ENCODE measurements around the gene CASP8AP2.
"Not testable (repeated sequence)": the region's sequence is repeated elsewhere in the genome, so short reads cannot be mapped to it uniquely, and the experiment has no call there.

Gene CASP8AP2

GRCh38 chr6:89826029-89826528 lies 3.6 kb upstream of the CASP8AP2 start:
- DNase-seq (ENCODE audit: low read depth), result no peak

DNA sequence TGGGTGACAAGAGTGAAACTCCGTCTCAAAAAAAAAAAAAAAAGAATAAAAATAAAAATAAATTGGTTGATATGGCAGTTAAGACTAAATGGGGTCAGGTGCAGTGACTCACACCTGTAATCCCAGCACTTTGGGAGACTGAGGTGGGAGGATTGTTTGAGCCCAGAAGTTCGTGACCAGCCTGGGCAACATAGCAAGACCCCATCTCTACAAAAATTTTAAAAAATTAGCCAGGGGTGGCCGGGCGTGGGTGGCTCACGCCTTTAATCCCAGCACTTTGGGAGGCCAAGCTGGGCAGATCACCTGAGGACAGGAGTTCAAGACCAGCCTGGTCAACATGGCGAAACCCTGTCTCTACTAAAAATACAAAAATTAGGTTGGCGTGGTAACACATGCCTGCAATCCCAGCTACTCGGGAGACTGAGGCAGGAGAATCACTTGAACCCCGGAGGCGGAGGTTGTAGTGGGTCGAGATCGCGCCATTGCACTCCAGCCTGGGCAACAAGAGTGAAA lies 1.1 kb upstream of the CASP8AP2 start:
- not testable (repeated sequence) for DNase-seq (ENCODE audit: low read depth)

- DNase-seq (ENCODE audit: low read depth), result no peak
These were observed 650 bp upstream of the CASP8AP2 start for GRCh38 chr6:89828988-89829471.

DNA sequence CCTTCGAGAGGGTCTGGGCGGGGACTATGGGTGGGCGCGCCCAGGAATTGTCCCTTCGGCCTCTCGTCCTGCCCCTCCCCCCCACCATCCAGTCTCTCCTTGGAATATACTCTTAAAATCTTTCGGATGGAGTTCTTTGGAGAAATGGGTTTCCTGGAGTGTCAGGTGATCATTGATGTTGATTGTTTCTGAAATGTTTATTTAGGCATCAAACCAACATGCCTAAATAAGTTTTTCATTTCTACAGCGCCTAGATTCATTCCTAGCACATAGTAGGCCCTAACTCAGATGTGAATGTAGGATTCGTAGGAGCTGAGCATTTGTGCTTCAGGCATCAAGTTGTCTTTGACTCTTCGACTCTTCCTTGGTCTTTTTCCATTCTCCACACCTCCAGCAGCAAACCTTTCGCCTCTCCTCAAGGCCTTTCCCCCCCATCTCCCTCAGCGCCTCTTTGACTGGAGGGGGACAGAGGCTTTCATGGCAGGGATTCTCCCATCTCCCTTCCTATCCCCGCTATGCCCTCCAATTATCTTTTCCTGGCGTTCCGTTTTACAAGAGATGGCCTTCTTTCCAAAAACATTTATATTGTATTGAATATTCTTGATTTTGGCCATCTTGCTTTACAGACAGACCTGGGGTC lies 610 bp downstream of the CASP8AP2 start:
- no peak for DNase-seq (ENCODE audit: low read depth)

DNA sequence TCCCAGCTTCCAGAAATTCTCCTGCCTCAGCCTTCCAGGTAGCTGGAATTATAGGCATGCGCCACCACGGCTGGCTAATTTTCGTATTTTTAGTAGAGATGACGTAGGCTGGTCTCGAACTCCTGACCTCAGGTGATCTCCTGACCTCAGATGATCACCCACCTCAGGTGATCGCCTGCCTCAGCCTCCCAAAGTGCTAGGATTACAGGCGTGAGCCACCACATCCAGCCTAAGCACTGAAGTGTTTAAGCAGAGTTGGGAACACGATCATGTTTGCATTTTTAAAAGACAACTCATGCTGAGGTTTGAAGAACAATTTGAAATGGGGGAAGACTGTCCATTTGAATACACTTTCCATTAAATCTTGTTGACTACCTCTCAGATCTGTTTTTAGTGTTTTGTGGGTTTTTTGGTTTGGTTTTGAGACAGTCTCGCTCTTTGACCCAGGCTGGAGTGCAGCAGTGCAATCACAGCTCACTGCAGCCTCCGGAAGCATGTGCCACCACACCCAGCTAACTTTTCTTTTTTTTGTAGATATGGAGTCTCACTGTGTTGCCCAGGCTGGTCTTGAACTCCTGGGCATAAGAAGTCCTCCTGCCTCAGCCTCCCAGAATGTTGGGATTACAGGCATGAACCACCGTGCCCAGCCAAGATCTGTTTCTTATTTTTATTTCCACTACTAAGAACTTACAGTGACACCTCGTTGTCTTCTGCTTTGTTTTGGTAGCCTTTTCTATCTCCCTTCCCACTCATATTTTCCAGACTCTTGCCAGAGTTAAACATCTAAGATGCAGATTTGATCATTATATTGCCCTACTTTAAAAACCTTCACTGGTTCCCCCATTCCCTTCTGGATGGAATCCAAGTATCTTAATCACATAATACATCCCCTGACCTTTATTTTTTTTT lies 5.5 kb downstream of the CASP8AP2 start:
- DNase-seq (ENCODE audit: low read depth), result no peak

DNA sequence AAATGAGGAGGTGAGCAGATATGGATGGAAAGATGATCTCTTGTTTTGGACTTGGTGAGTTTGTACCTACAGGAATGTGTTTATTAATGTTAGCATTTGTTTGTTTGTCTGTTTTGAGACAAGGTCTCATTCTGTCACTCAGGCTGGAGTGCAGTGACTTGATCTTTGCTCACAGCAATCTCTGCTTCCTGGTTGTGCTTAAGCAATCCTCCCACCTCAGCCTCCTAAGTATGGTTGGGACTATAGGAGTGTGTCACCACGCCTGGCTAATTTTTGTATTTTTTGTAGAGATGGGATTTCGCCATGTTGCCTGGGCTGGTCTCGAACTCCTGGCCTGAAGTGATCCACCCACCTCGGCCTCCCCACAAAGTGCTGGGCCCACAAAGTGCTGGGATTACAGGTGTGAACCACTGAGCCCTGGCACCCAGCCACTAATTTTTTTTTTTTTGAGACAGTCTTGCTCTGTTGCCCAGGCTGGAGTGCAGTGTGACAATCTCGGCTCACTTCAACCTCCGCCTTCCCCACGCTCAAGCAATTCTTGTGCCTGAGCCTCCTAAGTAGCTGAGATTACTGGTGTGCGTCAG lies 7.1 kb downstream of the CASP8AP2 start:
- no peak for DNase-seq (ENCODE audit: low read depth)

DNA sequence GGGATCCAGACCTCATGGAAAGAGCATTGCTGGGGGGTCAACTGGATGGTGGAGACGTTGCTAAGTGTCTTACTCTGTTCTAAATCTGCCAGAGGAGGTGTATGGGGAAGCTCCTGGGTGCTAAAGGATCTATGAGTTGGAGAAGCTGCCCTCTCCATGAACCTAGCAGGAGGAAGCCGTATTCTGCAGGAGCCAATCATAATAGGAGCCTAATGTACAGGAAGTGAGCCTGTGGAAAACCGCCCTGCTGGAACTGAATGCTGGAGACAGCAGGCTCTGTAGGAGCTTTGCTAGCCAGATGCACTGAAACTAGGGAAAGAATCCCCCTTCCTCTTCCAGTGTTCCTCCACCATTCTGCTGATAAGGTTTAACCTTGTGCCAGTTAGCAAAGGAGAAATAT lies 10.9 kb downstream of the CASP8AP2 start:
- no peak for DNase-seq (ENCODE audit: low read depth)

DNA sequence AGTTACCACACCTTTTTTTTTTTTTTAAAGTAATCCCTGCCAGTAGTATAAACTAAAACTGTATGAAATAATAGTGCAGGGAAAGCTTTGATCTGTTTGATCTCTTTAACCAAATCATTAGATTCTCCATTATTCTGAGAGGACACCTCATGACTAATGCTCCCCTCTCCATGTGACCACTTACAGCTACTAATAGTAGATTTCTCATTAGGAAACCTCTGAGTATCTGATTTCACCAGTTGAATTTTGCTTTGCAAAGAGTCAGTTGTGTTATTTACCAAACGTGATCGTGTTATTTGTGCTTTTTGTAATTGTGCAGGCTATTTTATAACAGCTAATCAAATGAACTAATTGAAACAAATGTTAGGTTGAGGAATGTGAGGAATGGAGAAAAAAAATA lies 12.5 kb downstream of the CASP8AP2 start:
- DNase-seq (ENCODE audit: low read depth), result no peak

- DNase-seq (ENCODE audit: low read depth), result no peak
These were observed 13.4 kb downstream of the CASP8AP2 start for GRCh38 chr6:89843070-89843469.

- not testable (repeated sequence) for DNase-seq (ENCODE audit: low read depth)
These were observed 17.8 kb downstream of the CASP8AP2 start for GRCh38 chr6:89847513-89847912.

- no peak for DNase-seq (ENCODE audit: low read depth)
These were observed 23.4 kb downstream of the CASP8AP2 start for GRCh38 chr6:89853068-89853467.

GRCh38 chr6:89858041-89858440 lies 28.4 kb downstream of the CASP8AP2 start:
- no peak for DNase-seq (ENCODE audit: low read depth)

GRCh38 chr6:89859744-89860143 lies 30.1 kb downstream of the CASP8AP2 start:
- no peak for DNase-seq (ENCODE audit: low read depth)

- DNase-seq (ENCODE audit: low read depth), result no peak
These were observed 32.6 kb downstream of the CASP8AP2 start for GRCh38 chr6:89862273-89862672.

GRCh38 chr6:89862698-89863097 lies 33.0 kb downstream of the CASP8AP2 start:
- no peak for DNase-seq (ENCODE audit: low read depth)

DNA sequence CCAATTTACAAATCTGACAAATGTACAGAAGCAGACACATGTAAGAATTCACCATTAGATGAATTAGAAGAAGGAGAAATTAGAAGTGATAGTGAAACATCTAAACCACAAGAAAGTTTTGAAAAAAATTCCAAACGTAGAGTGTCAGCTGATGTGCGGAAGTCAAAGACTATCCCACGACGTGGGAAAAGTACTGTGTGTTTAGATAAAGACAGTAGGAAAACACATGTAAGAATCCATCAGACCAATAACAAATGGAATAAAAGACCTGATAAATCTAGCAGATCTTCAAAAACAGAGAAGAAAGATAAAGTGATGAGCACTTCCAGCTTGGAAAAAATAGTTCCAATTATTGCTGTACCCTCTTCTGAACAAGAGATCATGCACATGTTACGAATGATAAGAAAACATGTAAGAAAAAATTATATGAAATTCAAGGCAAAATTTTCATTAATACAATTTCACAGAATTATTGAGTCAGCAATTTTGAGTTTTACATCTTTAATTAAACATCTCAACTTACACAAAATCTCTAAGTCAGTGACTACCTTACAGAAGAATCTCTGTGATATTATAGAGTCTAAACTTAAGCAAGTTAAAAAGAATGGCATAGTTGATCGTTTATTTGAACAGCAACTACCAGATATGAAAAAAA lies 36.5 kb downstream of the CASP8AP2 start:
- DNase-seq (ENCODE audit: low read depth), result no peak

DNA sequence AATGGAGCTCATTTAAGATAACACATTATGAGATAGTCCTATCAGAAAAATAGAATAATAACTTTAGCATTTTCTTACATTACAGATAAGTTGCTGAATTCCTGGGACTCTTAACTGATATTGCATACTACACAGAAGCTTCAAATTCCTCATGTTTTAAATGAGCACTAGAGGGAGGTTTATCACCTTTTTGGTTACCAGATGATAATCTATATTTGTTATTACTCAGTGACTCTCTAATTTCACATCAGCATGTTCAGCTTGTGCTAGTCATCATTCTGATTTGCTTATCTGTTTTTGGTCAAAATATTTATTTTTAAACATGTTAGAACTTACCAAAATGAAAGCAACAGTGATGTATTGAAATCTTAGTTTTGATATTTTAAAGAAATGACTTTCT lies 44.0 kb downstream of the CASP8AP2 start:
- DNase-seq (ENCODE audit: low read depth), result no peak

DNA sequence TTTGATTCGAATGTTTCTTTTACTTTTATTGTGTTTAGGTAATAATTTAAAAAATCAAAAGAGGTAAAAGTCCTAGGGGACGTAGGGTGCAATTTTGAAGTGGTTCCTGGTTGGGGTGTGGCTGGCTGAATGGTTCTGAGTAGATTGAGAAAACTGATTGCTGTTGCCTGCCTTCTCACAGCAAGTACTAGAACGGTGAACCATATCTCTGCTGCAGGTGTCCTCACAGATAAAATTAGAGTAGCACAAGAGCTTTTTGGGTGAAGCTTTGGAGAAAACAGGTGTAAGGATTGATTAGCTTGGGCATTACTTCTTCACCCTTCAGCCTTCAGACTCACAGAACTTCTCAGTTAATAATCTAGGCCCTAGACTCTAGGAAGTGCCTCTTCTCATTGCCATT lies 44.8 kb downstream of the CASP8AP2 start:
- DNase-seq (ENCODE audit: low read depth), result no peak

GRCh38 chr6:89886378-89887120 lies 56.9 kb downstream of the CASP8AP2 start:
- DNase-seq (ENCODE audit: low read depth), result no peak

DNA sequence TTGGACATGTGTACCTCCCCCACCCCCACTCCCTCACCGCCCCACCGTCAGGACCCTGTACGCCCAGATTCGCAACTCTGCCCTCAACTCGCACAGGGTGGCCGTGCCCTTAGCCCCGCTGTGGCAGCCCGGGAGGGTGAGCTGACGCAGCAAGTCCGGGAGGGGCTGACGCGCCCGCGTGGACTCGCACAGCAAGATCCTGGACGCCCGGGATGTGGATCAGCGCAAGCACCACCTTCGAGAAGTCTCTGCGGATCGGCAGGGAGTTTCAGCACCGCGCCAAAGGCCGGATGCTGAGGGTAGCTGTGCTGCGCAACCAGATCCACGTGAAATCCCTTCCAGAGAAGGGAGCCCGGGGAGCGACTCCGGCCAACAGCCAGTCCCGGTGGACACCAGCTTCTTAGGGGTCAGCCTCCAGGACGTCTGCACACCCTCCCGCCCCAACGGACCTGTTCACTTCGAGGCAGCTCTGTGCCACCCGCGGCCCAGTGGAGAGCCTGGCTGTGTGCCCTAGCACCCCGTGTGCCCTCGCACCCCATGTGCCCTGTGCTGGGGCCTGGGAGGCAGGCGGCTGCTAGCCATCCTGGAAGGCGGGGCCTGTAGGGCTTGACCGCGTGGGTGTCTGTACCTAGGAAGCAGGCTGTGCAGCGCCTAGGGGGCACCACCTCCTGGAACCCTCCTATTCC lies 57.9 kb downstream of the CASP8AP2 start:
- DNase-seq (ENCODE audit: low read depth), result no peak

- DNase-seq (ENCODE audit: low read depth), result no peak
These were observed 58.4 kb downstream of the CASP8AP2 start for GRCh38 chr6:89888138-89888514.

All from activated T-helper 9 cell treated with anti-CD3 and anti-CD28 coated beads, Interleukin-2, amount 50 U/mL, for 16 hours (primary cell).